Stimulated activated CD4-positive, alpha-beta T cell treated with anti-CD3 and anti-CD28 coated beads, Interleukin-4, amount 100 ng/mL, for 24 hours (primary cell): Measurements from ENCODE around the gene JMJD1C.
"Not testable (repeated sequence)": the region's sequence is repeated elsewhere in the genome, so short reads cannot be mapped to it uniquely, and the experiment has no call there.

Experiments
- DNase-seq: peaks from one replicate; pipeline ENCODE4 v3.0.0-alpha.2; 2020

Gene JMJD1C

DNA sequence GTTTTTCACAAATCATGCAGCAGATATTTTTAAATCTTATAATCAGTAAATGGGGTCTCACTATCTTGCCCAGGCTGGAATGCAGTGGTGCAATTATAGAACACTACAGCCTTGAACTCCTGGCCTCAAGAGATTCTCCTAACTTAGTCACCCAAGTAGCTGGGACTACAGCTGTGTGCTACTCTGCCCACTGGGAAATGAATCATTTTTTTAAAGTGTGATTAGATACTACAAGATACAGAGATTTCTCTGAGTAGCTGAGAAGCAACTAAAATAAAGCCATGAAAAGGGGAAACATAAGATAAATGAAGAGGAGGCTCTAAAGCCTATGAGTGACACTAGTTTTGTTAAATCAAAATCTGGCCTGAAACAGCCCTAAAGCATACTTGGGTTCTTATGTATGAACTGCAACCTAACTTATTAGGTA lies 119.7 kb downstream of the JMJD1C start:
- no peak for DNase-seq

DNA sequence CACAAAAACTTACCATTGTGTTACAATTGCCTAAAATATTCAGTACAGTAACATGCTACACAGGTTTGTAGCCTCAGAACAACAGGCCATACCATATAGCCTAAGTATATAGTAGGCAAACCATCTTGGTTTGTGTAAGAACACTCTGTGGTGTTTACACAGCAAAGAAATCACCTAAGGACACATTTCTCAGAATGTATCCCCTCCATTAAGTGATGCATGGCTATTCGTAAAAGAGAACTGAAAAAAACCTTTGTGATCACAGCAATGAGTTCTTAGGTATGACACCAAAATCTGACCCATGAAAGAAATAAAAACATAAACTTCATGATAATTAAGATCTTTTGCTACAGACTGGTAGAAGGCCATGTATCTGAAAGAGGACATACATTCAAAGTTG lies 121.5 kb downstream of the JMJD1C start:
- no peak for DNase-seq

DNA sequence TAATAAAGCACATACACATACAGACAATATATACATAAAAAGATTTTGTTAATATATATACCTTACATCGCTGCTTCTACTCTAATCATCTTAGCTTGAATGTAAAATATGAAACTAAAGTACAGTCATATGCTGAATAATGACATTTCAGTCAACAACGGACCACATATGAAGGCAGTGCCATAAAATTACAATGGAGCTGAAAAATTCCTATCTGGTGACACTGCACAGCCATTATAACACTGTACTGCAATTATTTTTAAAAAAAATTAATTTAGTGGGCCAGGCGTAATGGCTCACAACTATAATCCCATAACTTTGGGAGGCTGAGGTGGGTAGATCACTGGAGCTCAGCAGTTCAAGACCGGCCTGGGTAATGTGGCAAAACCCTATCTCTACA lies 122.3 kb downstream of the JMJD1C start:
- no peak for DNase-seq

DNA sequence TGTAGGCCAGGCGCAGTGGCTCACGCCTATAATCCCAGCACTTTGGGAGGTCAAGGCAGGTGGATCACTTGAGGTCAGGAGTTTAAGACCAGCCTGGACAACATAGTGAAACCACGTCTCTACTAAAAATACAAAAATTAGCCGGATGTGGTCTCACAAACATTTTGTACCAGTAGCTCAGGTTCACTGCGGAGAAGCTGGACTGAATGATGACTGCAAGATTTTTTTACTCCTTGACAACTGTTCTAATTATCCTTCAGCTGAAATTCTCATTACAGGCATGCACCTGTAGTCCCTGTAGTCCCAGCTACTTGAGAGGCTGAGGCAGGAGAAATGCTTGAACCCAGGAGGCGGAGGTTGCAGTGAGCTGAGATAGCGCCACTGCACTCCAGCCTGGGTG lies 126.1 kb downstream of the JMJD1C start:
- DNase-seq = not testable (repeated sequence)

DNA sequence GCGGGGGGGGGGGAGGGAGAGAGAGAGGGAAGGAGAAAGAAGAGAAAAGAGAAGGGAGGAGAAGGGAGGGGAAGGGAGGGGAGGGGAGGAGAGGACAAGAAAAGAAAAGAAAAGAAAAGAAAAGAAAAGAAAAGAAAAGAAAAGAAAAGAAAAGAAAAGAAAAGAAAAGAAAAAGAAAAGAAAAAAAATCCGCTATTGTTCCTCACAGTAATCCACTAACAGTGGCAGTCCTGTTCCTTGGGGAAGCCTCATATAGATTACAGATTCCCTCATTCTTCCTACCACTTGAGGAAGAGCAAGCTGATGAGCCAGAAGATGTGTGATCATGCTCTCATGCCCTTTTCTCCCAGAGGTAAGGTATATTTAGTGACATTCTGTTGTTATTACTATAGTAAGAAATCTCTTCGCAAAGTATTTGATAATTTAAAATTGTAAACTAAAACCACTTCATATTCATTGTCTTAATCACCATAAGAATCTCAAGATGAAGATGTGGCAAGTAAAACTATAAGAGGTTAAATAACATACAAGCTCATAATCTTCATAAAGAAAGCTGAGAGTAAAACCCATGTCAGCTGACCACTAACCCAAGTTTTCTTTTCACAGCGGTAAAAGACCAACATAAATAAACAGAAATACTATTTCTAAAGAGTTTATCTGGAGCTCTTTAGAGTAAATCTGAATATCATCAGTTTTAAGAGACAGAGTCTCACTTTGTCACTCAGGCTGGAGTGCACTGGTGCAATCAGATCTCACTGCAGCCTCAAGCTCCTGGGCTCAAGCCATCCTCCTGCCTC lies 128.1 kb downstream of the JMJD1C start:
- no peak for DNase-seq

DNA sequence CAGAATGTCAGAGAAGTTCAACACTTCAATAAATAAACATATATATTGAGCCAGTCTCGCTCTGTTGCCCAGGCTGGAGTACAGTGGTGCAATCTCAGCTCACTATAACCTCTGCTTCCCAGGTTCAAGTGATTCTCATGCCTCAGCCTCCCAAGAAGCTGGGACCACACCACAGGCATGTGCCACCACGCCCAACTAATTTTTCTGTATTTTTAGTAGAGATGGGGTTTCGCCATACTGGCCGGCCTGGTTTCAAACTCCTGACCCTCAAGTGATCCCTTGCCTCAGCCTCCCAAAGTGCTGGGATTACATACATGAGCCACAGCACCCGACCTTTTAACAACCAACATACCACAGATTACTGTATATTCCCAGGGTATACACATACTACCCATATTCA lies 134.2 kb downstream of the JMJD1C start:
- no peak for DNase-seq

DNA sequence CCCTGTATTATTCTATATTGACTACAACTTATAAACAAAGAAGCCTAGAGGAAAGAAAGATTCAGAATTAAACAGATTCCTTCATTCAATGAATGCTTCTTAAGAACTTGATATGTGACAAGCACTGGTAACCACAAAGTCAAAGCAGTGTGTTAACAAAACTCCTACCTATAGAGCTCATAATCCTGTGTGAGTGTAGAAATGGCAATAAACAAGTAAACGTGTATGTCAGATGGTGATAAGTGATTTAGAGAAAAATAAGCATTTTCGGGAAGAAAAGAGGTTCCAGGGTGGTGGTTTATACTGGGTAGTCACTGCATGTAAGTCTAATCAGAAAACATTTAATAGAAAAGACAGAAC lies 141.3 kb downstream of the JMJD1C start:
- no peak for DNase-seq

DNA sequence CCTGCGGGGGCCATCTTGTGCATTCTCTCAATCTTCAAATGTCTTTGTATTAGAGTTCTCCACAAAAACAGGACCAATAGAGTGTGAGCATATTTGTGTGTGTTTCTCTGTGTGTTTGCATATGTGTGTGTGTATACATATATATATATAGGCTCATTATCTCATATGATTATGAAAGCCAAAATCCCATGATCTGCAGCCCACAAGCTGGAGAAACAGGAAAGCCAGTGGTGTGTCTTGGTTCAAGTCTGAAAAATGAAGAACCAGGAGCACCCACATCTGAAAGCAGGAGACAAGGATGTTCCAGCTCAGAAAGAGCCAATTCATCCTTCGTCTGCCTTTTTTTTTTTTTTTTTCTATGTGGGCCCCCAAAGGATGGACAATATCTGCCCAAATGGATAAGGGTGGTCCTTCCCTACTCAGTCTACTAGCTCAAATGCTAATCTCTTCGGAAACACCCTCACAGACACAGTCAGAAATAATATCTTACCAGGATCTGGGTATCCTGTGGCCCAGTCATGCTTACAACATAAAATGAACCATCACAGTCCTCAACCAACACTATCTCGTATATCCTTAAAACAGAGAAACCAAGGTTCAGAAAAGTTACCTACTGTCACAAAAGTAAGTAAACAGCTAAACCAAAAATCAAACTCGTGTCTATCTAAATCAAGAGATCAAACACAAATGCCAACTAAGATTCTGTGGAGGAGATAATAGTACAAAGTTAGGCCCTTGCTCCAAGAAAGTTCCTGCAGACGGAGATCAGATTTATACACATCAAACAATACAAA lies 141.9 kb downstream of the JMJD1C start:
- DNase-seq = no peak

DNA sequence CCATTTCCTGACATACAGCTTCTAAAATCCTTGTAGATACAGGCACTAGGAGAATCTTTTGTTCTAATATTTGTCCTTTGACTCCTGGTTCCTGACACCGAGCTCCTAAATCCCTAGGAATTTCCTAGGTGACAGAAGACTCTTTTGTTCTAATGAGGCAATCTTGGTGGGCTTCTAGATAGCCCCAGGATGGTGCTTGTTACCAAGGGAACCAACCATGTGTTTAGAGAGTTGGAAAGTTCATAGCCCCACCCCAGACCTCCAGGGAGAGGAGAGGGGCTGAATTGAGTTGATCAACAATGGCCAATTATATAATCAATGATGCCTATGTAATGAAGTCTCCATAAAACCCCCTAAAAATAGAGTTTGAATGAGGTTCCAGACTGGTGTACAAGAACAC lies 145.1 kb downstream of the JMJD1C start:
- DNase-seq = no peak

DNA sequence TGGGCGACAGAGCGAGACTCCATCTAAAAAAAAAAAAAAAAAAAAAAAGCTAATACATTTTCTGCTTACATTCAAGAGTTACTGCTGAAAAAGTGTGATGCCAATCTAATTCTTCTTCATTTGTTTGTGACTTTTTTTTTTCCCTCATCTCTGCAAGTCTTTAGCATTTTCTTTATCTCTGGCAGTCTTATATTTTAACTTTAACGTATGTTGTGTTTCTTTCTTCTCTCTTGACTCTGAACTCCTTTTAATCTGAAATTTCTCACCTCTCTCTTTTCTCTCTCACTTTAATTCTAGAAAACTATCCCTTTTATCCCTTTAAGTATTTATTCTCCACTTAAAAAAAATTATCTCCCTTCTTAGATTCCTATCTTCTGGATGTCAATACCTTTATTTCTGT lies 146.5 kb downstream of the JMJD1C start:
- no peak for DNase-seq

DNA sequence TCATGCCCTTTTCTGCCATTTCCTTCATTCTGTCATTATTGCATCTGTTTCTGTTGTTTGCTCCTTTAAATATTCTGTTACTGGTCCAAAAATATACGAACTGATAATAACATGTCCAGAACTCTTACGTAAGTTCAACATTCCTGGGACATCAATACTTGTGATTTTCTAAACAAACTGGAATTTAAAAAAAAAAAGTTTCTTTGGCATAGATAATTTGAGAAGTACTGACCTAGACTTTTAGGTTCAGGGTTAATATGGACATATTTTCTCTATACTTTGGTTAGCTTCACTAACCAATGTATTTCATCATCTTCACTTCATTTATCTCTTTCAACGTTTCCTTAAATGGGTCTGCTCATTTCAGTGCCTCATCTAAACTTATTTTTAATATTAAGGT lies 147.3 kb downstream of the JMJD1C start:
- no peak for DNase-seq

DNA sequence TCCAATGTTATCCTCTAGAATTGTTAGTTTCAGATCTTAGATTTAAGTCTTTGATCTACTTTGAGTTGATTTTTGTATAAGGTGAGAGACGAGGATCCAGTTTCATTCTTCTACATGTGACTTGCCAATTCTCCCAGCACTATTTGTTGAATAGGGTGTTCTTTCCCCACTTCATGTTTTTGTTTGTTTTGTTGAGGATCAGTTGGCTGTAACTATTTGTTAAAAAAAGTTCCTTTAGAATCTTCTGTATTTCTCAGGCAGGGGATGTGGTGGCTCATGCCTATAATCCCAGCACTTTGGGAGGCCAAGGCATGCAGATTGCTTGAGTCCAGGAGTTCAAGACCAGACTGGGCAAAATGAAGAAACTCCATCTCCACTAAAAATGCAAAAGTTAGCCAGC lies 151.8 kb downstream of the JMJD1C start:
- DNase-seq = no peak

DNA sequence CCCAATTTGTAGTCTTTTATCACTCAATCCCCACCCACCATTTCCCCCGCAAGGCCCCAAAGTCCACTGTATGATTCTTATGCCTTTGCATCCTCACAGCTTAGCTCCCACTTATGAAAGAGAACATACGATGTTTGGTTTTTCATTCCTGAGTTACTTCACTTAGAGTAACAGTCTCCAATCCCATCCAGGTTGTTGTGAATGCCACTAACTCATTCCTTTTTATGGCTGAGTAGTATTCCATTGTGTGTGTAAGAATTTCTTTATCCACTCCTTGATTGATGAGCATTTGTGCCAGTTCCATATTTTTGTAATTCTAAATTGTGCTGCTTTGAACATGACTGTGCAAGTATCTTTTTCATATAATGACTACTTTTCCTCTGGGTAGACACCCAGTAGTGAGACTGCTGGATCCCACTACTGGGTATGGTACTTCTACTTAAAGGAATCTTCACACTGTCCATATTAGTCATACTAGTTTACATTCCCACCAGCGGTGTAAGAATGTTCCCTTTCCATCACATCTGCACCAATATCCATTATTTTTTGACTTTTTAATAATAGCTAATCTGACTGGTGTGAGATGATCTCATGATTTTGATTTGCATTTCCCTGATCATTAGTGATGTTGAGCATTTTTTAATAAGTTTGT lies 152.6 kb downstream of the JMJD1C start:
- DNase-seq = no peak

DNA sequence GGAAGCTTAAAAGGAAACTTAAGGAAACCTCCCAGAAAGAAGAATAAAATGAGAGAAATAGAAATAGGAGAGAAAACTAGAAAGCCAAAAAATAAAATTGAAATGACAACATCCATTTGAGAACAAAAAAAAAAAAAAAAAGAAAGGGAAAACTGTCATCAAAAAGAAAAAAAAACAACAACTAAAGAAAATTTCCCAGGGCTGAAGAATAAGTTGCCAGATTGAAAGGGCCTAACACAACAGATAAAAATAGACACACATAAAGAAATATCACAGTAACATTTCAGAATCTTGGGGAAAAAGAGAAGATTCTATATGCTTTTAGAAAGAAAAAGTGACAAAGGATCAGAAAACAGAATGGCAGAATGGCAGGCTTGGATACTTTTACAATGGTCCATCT lies 157.1 kb downstream of the JMJD1C start:
- no peak for DNase-seq

DNA sequence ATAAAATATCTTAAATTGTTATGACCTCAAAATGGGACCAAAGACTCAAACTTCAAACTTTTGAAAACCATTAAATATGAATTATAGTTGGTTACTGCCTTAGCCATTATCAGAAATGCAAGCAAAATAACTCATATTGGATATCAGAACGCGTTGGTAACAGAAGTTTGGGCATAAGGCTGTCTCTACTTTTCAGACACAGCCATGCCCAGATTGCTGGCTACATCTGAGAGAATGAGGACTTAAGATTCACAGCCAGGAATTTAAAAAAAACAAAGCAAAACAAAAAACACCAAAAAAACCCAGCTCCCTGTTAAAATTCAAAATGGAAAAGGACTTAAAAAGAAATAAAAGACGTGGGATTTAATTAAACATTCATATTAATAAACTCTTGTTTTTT lies 161.6 kb downstream of the JMJD1C start:
- DNase-seq = no peak

DNA sequence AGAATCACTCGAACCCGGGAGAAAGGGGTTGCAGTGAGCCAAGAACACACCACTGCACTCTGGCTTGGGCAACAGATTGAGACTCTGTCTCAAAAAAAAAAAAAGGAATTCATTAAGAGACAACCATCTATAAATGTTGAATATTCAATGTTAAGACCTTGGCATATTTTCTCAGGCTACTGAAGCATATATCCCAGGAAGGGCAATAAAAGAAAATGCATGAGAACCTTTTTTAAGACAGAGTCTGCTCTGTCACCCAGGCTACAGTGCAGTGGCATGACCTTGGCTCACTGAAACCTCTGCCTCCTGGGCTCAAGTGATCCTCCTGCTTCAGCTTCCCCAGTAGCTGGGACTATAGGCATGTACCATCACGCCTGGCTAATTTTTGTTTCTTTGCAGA lies 165.0 kb downstream of the JMJD1C start:
- no peak for DNase-seq

DNA sequence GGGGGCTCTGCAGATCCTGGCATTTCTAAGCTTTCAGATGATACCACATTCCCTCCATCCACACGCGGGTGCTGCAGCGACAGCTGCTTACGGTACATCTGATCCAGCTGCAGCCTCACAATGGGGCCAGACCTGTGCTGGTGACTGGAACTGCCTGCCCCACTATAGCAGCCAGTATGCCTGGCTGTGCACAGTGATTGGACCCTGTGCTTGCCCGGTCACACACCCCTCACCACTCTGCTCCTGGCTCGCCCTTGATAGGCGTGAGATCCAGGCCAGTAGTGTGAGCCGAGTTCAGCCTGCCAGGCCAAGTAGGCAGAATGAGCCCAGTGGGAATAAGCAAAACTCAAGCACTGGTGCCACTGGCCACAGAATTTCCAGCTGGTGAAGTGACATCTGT lies 167.8 kb downstream of the JMJD1C start:
- no peak for DNase-seq

DNA sequence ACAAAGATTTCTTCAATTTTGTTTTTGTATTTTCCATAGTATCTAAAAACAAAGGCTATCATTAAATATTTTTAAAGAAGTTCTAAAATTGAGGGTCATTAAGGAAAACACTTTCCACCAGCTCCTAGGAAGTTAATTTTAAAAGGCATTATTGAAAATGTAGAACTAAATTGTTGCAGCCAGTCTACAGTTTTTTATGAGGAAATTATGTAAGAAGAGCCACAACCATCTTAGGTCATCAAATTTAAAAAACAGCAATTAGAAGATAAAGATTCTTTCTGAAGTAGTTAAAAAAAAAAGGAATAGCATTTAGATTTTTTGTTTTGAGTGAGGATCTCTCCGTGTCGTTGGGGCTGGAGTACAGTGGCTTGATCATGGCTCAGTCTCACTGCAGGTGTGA lies 171.0 kb downstream of the JMJD1C start:
- no peak for DNase-seq

DNA sequence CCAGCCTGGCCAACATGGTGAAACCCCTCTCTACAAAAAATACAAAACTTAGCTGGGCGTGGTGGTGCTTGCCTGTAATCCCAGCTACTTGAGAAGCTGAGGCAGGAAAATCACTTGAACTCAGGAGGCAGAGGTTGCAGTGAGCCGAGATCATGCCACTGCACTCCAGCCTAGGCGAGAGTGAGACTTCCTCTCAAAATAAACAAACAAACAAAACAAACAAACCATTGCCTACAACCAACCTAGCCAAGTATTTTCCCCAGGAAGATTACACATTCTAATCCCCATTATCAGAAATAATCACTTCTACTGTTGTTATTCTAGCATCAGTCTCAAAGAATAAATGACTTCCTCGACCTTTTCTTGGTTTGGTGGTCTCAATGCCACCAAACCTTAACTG lies 172.9 kb downstream of the JMJD1C start:
- DNase-seq = not testable (repeated sequence)

DNA sequence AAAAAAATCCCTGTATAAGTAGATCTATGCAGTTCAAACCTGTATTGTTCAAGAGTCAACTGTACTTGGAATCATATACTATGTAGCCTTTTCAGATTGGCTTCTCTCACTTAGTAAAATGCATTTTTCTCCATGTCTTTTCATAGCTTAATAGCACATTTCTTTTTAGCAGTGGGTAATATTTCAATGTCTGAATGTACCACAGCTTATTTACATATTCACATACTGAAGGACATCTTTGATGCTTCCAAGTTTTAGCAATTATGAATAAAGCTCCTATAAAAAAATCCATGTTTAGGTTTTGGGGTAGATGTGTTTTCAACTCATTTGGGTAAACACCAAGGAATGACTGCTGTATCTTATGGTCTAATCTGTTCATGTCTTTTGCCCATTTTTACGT lies 177.6 kb downstream of the JMJD1C start:
- no peak for DNase-seq

DNA sequence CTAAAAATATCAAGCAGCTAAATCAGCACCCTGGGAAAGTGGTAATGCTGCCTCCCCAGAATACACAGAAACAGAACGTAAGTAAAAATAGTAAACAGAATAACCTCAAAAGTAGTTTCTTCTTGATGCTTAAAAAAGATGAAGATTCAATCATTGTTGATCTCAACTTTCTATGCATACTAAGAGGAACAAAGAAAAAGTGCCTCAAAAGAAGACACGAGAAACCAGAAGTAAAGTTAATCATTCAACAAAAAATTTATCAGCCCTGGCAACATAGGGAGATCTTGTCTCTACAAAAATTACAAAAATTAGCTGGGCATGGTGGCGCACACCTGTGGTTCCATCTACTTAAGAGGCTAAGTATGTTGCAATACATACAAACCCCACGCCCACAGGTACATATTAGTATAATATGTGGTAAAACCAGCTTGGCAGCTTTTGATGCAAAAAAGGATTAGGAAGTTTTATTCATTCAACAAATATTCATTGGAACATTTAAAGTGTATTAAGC lies 179.0 kb downstream of the JMJD1C start:
- DNase-seq = no peak

DNA sequence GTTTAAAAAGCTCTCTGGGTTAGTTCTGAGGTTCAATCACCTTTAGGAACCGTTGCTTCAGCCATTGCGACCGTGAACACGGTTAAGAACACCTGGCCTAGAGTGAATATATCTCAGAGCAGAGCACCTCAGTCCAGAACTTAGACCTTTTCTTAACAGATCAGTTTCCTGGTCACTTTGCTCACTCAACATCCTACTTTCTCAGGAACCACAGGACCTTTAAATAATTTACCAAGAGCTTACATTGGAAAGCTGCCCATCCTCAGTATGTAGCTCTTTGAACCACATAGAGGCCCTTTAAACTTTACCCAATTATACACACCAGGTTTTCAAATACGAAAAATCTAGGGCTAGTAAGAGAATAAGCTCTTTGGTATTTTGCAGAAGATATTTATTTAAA lies 179.4 kb downstream of the JMJD1C start:
- no peak for DNase-seq

DNA sequence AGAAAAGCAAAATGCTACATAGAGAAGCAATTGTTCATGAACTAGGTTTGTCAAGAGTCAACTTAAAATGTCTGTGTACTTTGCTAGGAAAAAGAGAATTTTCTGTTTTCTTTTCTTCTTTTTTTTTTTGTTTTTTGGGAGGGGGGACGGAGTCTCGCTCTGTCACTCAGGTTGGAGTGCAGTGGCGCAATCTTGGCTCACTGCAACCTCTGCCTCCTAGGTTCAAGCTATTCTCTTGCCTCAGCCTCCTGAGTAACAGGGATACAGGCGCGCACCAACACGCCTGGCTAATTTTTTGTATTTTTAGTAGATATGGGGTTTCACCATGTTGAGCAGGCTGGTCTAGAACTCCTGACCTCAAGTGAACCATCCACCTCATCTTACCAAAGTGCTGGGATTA lies 181.9 kb downstream of the JMJD1C start:
- DNase-seq = not testable (repeated sequence)

DNA sequence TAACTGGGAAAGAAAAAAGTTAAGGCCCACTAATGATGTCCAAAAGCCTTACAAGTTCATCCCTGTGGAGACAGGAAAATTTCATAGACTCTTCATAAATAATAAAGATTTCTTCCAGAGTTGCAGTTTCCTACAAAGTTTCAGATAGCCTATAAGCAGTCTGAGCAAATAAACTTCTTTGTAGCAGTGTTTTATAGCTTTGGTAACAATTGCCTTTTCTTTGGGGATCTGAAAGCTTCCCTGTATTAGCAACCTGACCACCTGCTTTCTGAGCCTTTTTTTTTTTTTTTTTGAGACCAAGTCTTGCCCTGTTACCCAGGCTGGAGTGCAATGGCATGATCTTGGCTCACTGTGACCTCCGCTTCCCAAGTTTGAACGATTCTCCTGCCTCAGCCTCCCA lies 182.7 kb downstream of the JMJD1C start:
- DNase-seq = no peak
